HG03135 (cell line): ENCODE measurements around the gene OGFOD3.
"Not testable (repeated sequence)": the region's sequence is repeated elsewhere in the genome, so short reads cannot be mapped to it uniquely, and the experiment has no call there.

ENCODE experiments used
- ATAC-seq: cut with Tn5 transposase; IDR thresholded peaks from one replicate; pipeline ENCODE4 v1.9.1; 2021; ENCODE audit warnings: mild to moderate bottlenecking, moderate library complexity; ENCODE audit not compliant: unreplicated experiment

Gene OGFOD3

GRCh38 chr17:82435103-82435502, 16.7 kb upstream of the OGFOD3 start:
- ATAC-seq, result no peak

GRCh38 chr17:82434216-82434565, 15.8 kb upstream of the OGFOD3 start:
- no peak for ATAC-seq

GRCh38 chr17:82433560-82434215, 15.3 kb upstream of the OGFOD3 start:
- no peak for ATAC-seq

- ATAC-seq, result no peak
Observed at GRCh38 chr17:82432017-82432416, 13.6 kb upstream of the OGFOD3 start.

GRCh38 chr17:82429824-82430223, 11.4 kb upstream of the OGFOD3 start:
- no peak for ATAC-seq

- no peak for ATAC-seq
Observed at GRCh38 chr17:82428546-82428945, 10.2 kb upstream of the OGFOD3 start.

GRCh38 chr17:82424863-82425159, 6.4 kb upstream of the OGFOD3 start:
- ATAC-seq, result no peak

GRCh38 chr17:82424001-82424862, 5.8 kb upstream of the OGFOD3 start:
- ATAC-seq, result no peak

- no peak for ATAC-seq
Observed at GRCh38 chr17:82419540-82419939, 1.2 kb upstream of the OGFOD3 start.

GRCh38 chr17:82416771-82417170, 1.6 kb downstream of the OGFOD3 start:
- ATAC-seq, result no peak

- ATAC-seq, result no peak
Observed at GRCh38 chr17:82416264-82416663, 2.1 kb downstream of the OGFOD3 start.

GRCh38 chr17:82415786-82416185, 2.6 kb downstream of the OGFOD3 start:
- no peak for ATAC-seq

GRCh38 chr17:82415336-82415735, 3.0 kb downstream of the OGFOD3 start:
- ATAC-seq, result no peak

GRCh38 chr17:82414548-82415281, 3.7 kb downstream of the OGFOD3 start:
- no peak for ATAC-seq

- ATAC-seq, result no peak
Observed at GRCh38 chr17:82412535-82413520, 5.6 kb downstream of the OGFOD3 start.

GRCh38 chr17:82412081-82412480, 6.3 kb downstream of the OGFOD3 start:
- ATAC-seq, result not testable (repeated sequence)

GRCh38 chr17:82411396-82412053, 6.9 kb downstream of the OGFOD3 start:
- no peak for ATAC-seq

- ATAC-seq, result no peak
Observed at GRCh38 chr17:82410014-82410716, 8.2 kb downstream of the OGFOD3 start.

- no peak for ATAC-seq
Observed at GRCh38 chr17:82408938-82409318, 9.5 kb downstream of the OGFOD3 start.
